H9 (cell line): ENCODE data around the gene CLEC2L. TPM values are rescaled to one million over a fixed set of nuclear protein-coding genes. Genes with fewer than 3 reads are reported as not detected.

Experiments used
- DNase-seq: peaks from one replicate; pipeline ENCODE4 v3.0.0-alpha.2; 2017
- H2AFZ ChIP-seq: one replicate; pipeline ENCODE4 v1.6.1; 2013; ENCODE audit warnings: mild to moderate bottlenecking, low read length, control low read depth, moderate library complexity
- H2AK5ac ChIP-seq: 2 replicates; pipeline ENCODE4 v1.6.1; 2013; ENCODE audit warnings: low read length, control low read depth, mixed read lengths; ENCODE audit not compliant: insufficient read length
- H2BK120ac ChIP-seq: one replicate; pipeline ENCODE4 v1.6.1; 2013; ENCODE audit warnings: low read depth, mild to moderate bottlenecking, low read length, control low read depth, inconsistent platforms; ENCODE audit not compliant: poor library complexity, severe bottlenecking
- H2BK12ac ChIP-seq: 2 replicates; pipeline ENCODE4 v1.6.1; 2013; ENCODE audit warnings: low read length, control low read depth, mixed read lengths, low read depth; ENCODE audit not compliant: insufficient read length
- H2BK15ac ChIP-seq: 2 replicates; pipeline ENCODE4 v1.6.1; 2013; ENCODE audit warnings: low read depth, low read length, control low read depth
- H2BK20ac ChIP-seq: one replicate; pipeline ENCODE4 v1.6.1; 2013; ENCODE audit warnings: low read depth, mild to moderate bottlenecking, low read length, control low read depth, inconsistent platforms; ENCODE audit not compliant: poor library complexity, severe bottlenecking
- H2BK5ac ChIP-seq: 2 replicates; pipeline ENCODE4 v1.6.1; 2013; ENCODE audit warnings: low read length, control low read depth, mixed read lengths; ENCODE audit not compliant: insufficient read length
- H3K14ac ChIP-seq: 2 replicates; pipeline ENCODE4 v1.6.1; 2013; ENCODE audit warnings: low read length, control low read depth; ENCODE audit not compliant: insufficient read depth
- H3K18ac ChIP-seq: 2 replicates; pipeline ENCODE4 v1.6.1; 2013; ENCODE audit warnings: low read depth, mild to moderate bottlenecking, mixed read lengths, low read length, control low read depth; ENCODE audit not compliant: insufficient read length
- H3K23ac ChIP-seq: 2 replicates; pipeline ENCODE4 v1.6.1; 2013; ENCODE audit warnings: low read length, control low read depth, mixed read lengths, low read depth; ENCODE audit not compliant: insufficient read length
- H3K23me2 ChIP-seq: 2 replicates; pipeline ENCODE4 v1.6.1; 2013; ENCODE audit warnings: low read depth, mild to moderate bottlenecking, mixed read lengths, low read length, control low read depth; ENCODE audit not compliant: insufficient read length, poor library complexity, severe bottlenecking
- H3K27ac ChIP-seq: 2 replicates; pipeline ENCODE4 v1.5.1; 2013; ENCODE audit warnings: low read length, control low read depth, mixed read lengths, low read depth; ENCODE audit not compliant: insufficient read length
- H3K27me3 ChIP-seq: 2 replicates; pipeline ENCODE4 v1.6.1; 2013; ENCODE audit warnings: low read length, control low read depth, inconsistent platforms; ENCODE audit not compliant: insufficient read depth
- H3K4ac ChIP-seq: 2 replicates; pipeline ENCODE4 v1.6.1; 2013; ENCODE audit warnings: low read depth, mild to moderate bottlenecking, control low read depth, inconsistent platforms, low read length, moderate library complexity
- H3K4me1 ChIP-seq: 2 replicates; pipeline ENCODE4 v1.6.1; 2013; ENCODE audit warnings: low read length, control low read depth, inconsistent platforms; ENCODE audit not compliant: insufficient read depth
- H3K4me2 ChIP-seq: 2 replicates; pipeline ENCODE4 v1.6.1; 2013; ENCODE audit warnings: low read length, control low read depth, mixed read lengths; ENCODE audit not compliant: insufficient read length, insufficient read depth
- H3K56ac ChIP-seq: 2 replicates; pipeline ENCODE4 v1.6.1; 2013; ENCODE audit warnings: low read depth, mild to moderate bottlenecking, mixed read lengths, low read length, control low read depth; ENCODE audit not compliant: insufficient read length
- H3K79me1 ChIP-seq: 2 replicates; pipeline ENCODE4 v1.6.1; 2013; ENCODE audit warnings: low read depth, mild to moderate bottlenecking, moderate library complexity, low read length, control low read depth, inconsistent platforms; ENCODE audit not compliant: insufficient read depth, poor library complexity, severe bottlenecking
- H3K79me2 ChIP-seq: 2 replicates; pipeline ENCODE4 v1.6.1; 2013; ENCODE audit warnings: low read length, control low read depth, inconsistent platforms; ENCODE audit not compliant: insufficient read depth
- H3K9ac ChIP-seq: 2 replicates; pipeline ENCODE4 v1.6.1; 2013; ENCODE audit warnings: low read length, control low read depth, mixed read lengths; ENCODE audit not compliant: insufficient read length; ENCODE audit errors: extremely low read depth
- H3K9me3 ChIP-seq: one replicate; pipeline ENCODE4 v1.6.1; 2013; ENCODE audit warnings: low read depth, low read length, inconsistent platforms; ENCODE audit not compliant: control insufficient read depth
- H3T11ph ChIP-seq: one replicate; pipeline ENCODE4 v1.6.1; 2013; ENCODE audit warnings: mild to moderate bottlenecking, low read length, control low read depth, inconsistent platforms
- H4K20me1 ChIP-seq: one replicate; pipeline ENCODE4 v1.6.1; 2013; ENCODE audit not compliant: control insufficient read depth, insufficient read length, insufficient read depth
- H4K5ac ChIP-seq: 2 replicates; pipeline ENCODE4 v1.6.1; 2013; ENCODE audit warnings: low read depth, mild to moderate bottlenecking, mixed read lengths, low read length, control low read depth; ENCODE audit not compliant: insufficient read length
- H4K8ac ChIP-seq: replicated peaks from 2 replicates; pipeline ENCODE4 v1.6.1; 2013; ENCODE audit warnings: low read length, control low read depth, mixed read lengths, low read depth; ENCODE audit not compliant: insufficient read length
- H4K91ac ChIP-seq: 2 replicates; pipeline ENCODE4 v1.6.1; 2013; ENCODE audit warnings: low read depth, mild to moderate bottlenecking, moderate library complexity, mixed read lengths, low read length, control low read depth; ENCODE audit not compliant: insufficient read length
- H3K27ac Mint-ChIP-seq, 3 experiments: 2 replicates in 2 of 3; 3 replicates in 1 of 3; pipeline ENCODE4 v1.8.0; 2020 to 2021; ENCODE audit warnings: mixed read lengths in 3 of 3, mild to moderate bottlenecking in 1 of 3, moderate library complexity in 1 of 3
- H3K27me3 Mint-ChIP-seq: 2 replicates; pipeline ENCODE4 v1.8.0; 2021; ENCODE audit warnings: low read depth, mild to moderate bottlenecking, moderate library complexity, mixed read lengths
- H3K36me3 Mint-ChIP-seq, 3 experiments: 2 replicates in 2 of 3; 3 replicates in 1 of 3; pipeline ENCODE4 v1.8.0; 2020 to 2021; ENCODE audit warnings: low read depth in 3 of 3, mixed read lengths in 3 of 3; ENCODE audit not compliant: insufficient read depth in 1 of 3
- H3K4me1 Mint-ChIP-seq, 2 experiments: 2 replicates each; pipeline ENCODE4 v1.8.0; 2020; ENCODE audit warnings: mixed read lengths in 2 of 2
- H3K4me3 Mint-ChIP-seq, 2 experiments: 2 replicates in 1 of 2; 3 replicates in 1 of 2; pipeline ENCODE4 v1.8.0; 2020 to 2021; ENCODE audit warnings: mild to moderate bottlenecking in 2 of 2, mixed read lengths in 2 of 2, moderate library complexity in 1 of 2
- H3K9me3 Mint-ChIP-seq, 2 experiments: 2 replicates in 1 of 2; 3 replicates in 1 of 2; pipeline ENCODE4 v1.8.0; 2020; ENCODE audit warnings: mild to moderate bottlenecking in 2 of 2, mixed read lengths in 2 of 2, moderate library complexity in 1 of 2
- WGBS: extraction: QIAGEN DNeasy Blood & Tissue Kit; methylation state at CpG from one replicate; pipeline ENCODE4 v1.1.7; 2013; ENCODE audit warnings: missing lambda C conversion rate, low lambda C conversion rate, mixed read lengths; ENCODE audit not compliant: insufficient read length; ENCODE audit errors: extremely low coverage; 5-methylcytosine and 5-hydroxymethylcytosine counted together
- total RNA-seq: library from RNA; stranded (reverse); gene quantifications from 2 replicates; pipeline ENCODE4 v1.2.1, GENCODE V29; 2021
- TF ChIP-seq, protein P1 (sequence below): fragments of 200-600 bp; sonication (generic); conservative IDR thresholded peaks from 3 replicates; pipeline ENCODE4 v1.8.0; 2021; ENCODE audit warnings: antibody characterized with exemption, mild to moderate bottlenecking

CLEC2L gene
- total RNA-seq, 1 experiment from 2014 or later = 0.74 TPM

DNA sequence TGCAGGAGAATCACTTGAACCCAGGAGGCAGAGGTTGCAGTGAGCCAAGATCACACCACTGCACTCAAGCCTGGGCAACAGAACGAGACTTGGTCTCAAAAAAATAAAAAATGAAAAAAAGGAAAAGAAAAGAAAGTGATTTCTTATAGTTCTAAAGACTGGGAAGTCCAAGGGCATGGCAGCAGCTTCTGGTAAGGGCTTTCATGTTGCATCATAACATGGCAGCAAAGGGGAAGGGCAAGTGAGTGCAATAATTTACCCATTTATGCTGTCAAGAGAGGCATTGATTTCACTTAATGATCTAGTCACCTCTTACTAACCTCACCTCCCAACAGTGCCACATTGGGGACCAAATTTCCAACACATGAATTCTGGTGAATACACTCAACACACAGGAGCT, 31.2 kb upstream of the CLEC2L start:
- no peak overlapping the region for H2BK15ac ChIP-seq

More for the DNA sequence above, 31.2 kb upstream of the CLEC2L start:
- no peaks in the 10 kb centered on the region for H4K20me1 ChIP-seq
- no peaks in the 10 kb centered on the region for H3K79me1 ChIP-seq
- Mint-ChIP-seq H3K27me3 (peaks cover 18% of the 10 kb centered on the region), H3K9me3 (peaks cover 8 to 14% of the 10 kb centered on the region in 2 experiments), H3K4me1 (peaks cover 9 to 22% of the 10 kb centered on the region in 2 experiments), H3K36me3 (peaks cover 0 to 4% (median 1%) of the 10 kb centered on the region in 3 experiments; a peak in 1 of 7 replicates), H3K27ac (no peak overlapping the region), H3K4me3 (no peak overlapping the region)
- no peak overlapping the region for H3K4ac ChIP-seq
- H3K9ac ChIP-seq = no peak overlapping the region
- H3T11ph ChIP-seq = no peak overlapping the region
- H3K23ac ChIP-seq = no peak overlapping the region
- no peak overlapping the region for H2BK20ac ChIP-seq
- no peak overlapping the region for H2AK5ac ChIP-seq
- no peak overlapping the region for H3K27ac ChIP-seq
- DNase-seq = no peak
- H3K79me2 ChIP-seq = no peaks in the 10 kb centered on the region
- no peaks in the 10 kb centered on the region for H3K23me2 ChIP-seq
- H2BK5ac ChIP-seq = no peak overlapping the region
- no peak overlapping the region for H2BK12ac ChIP-seq
- H2AFZ ChIP-seq = no peak overlapping the region
- H4K5ac ChIP-seq = no peak overlapping the region
- H3K56ac ChIP-seq = no peak overlapping the region
- H2BK120ac ChIP-seq = no peak overlapping the region
- H3K9me3 ChIP-seq = no peaks in the 10 kb centered on the region
- H3K4me1 ChIP-seq = no peaks in the 10 kb centered on the region
- no CpG with 5 or more reads among the region's 1 CpG for WGBS
- no peak overlapping the region for H3K18ac ChIP-seq
- TF ChIP-seq, protein P1, sequence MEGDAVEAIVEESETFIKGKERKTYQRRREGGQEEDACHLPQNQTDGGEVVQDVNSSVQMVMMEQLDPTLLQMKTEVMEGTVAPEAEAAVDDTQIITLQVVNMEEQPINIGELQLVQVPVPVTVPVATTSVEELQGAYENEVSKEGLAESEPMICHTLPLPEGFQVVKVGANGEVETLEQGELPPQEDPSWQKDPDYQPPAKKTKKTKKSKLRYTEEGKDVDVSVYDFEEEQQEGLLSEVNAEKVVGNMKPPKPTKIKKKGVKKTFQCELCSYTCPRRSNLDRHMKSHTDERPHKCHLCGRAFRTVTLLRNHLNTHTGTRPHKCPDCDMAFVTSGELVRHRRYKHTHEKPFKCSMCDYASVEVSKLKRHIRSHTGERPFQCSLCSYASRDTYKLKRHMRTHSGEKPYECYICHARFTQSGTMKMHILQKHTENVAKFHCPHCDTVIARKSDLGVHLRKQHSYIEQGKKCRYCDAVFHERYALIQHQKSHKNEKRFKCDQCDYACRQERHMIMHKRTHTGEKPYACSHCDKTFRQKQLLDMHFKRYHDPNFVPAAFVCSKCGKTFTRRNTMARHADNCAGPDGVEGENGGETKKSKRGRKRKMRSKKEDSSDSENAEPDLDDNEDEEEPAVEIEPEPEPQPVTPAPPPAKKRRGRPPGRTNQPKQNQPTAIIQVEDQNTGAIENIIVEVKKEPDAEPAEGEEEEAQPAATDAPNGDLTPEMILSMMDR = no peak
- no peak overlapping the region for H4K91ac ChIP-seq
- H3K4me2 ChIP-seq = no peak overlapping the region
- no peaks in the 10 kb centered on the region for H3K27me3 ChIP-seq
- no peak overlapping the region for H4K8ac ChIP-seq
- no peak overlapping the region for H3K14ac ChIP-seq
